HG02981 (cell line): ENCODE results near the gene MYH15.
A peak's percentile ranks its signal among the peaks of the same experiment; 100 is the strongest.

Experiments used
- ATAC-seq: cut with Tn5 transposase; IDR thresholded peaks from one replicate; pipeline ENCODE4 v1.9.1; 2021; ENCODE audit warnings: mild to moderate bottlenecking, moderate library complexity; ENCODE audit not compliant: unreplicated experiment

Gene MYH15

GRCh38 chr3:108473711-108474110 is 36.7 kb downstream of the MYH15 start:
- ATAC-seq, result no peak

- no peak for ATAC-seq
Measured at GRCh38 chr3:108472001-108472591, 38.3 kb downstream of the MYH15 start.

GRCh38 chr3:108471426-108471825 is 39.0 kb downstream of the MYH15 start:
- ATAC-seq, result no peak

- ATAC-seq, result no peak
Measured at GRCh38 chr3:108469126-108469525, 41.3 kb downstream of the MYH15 start.

GRCh38 chr3:108468577-108468976 is 41.8 kb downstream of the MYH15 start:
- no peak for ATAC-seq

- no peak for ATAC-seq
Measured at GRCh38 chr3:108462899-108463298, 47.5 kb downstream of the MYH15 start.

- ATAC-seq, result peak; percentile 54
Measured at GRCh38 chr3:108461661-108462111, 48.7 kb downstream of the MYH15 start.

- no peak for ATAC-seq
Measured at GRCh38 chr3:108459225-108459624, 51.2 kb downstream of the MYH15 start.

GRCh38 chr3:108455212-108455705 is 55.1 kb downstream of the MYH15 start:
- ATAC-seq, result no peak

- no peak for ATAC-seq
Measured at GRCh38 chr3:108453565-108453964, 56.8 kb downstream of the MYH15 start.

- no peak for ATAC-seq
Measured at GRCh38 chr3:108450444-108450843, 60.0 kb downstream of the MYH15 start.

- peak; percentile 61 for ATAC-seq
Measured at GRCh38 chr3:108448593-108448992, 61.8 kb downstream of the MYH15 start.

- no peak for ATAC-seq
Measured at GRCh38 chr3:108447096-108447847, 63.1 kb downstream of the MYH15 start.

- ATAC-seq, result no peak
Measured at GRCh38 chr3:108442281-108442680, 68.1 kb downstream of the MYH15 start.

GRCh38 chr3:108441518-108441917 is 68.9 kb downstream of the MYH15 start:
- no peak for ATAC-seq

- ATAC-seq, result no peak
Measured at GRCh38 chr3:108441071-108441507, 69.3 kb downstream of the MYH15 start.

GRCh38 chr3:108438542-108438941 is 71.9 kb downstream of the MYH15 start:
- no peak for ATAC-seq

- no peak for ATAC-seq
Measured at GRCh38 chr3:108437439-108437838, 73.0 kb downstream of the MYH15 start.

GRCh38 chr3:108433928-108434327 is 76.5 kb downstream of the MYH15 start:
- no peak for ATAC-seq

GRCh38 chr3:108432431-108432830 is 78.0 kb downstream of the MYH15 start:
- no peak for ATAC-seq

GRCh38 chr3:108430540-108430939 is 79.9 kb downstream of the MYH15 start:
- no peak for ATAC-seq

GRCh38 chr3:108428586-108428985 is 81.8 kb downstream of the MYH15 start:
- no peak for ATAC-seq
